Stimulated activated CD4-positive, alpha-beta T cell treated with anti-CD3 and anti-CD28 coated beads, Interleukin-12 subunit alpha, Interleukin-12 subunit beta, amount 100 ng/mL, for 24 hours (primary cell): Measurements from ENCODE around the gene MED29.

Experiments
- DNase-seq, 2 experiments: peaks; one replicate each; pipeline ENCODE4 v3.0.0-alpha.2; 2020; ENCODE audit warnings: low read depth in 2 of 2

The MED29 gene

DNA sequence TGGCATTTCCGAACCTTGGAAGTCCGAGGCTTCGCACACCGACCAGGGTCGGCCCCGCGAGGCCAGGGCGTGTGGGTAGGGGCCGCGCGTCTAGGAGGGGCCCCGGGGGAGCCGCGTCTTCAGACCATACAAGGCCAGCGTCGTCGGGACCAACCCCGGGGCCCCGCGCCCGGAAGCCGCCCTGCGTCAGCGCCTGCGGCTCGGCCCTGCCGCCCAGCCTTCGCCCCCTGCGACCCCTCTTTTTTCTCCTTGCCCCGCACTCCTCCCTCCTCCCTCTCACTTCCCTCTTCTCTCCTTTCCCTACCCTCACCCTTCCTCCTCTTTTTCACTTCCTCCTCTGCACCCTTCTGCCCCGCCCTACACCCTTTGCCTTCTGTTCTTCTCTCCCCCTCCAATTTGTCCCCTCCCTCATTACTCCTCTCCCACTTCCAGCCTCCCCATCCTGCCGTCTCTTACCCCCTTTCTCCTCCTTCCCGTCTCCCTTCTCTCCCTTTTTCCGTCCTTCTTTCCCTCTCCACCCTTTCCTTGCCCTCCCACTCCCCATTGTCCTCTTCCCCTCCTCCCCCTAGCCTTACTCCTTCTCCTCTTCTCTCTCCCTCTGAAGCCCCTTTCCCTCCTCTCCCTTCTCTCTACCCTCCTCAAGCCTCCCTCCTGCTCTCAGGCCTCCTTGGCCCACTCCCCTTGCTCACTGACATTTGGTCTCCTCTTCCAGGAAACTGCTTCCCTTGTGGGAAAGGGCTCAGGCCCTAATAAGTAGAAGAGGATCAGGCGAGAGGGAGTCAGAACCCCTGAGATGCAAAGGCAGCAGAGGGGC is 19.0 kb downstream of the MED29 start:
- peak in 1 of 2 experiments; percentile 51 for DNase-seq

DNA sequence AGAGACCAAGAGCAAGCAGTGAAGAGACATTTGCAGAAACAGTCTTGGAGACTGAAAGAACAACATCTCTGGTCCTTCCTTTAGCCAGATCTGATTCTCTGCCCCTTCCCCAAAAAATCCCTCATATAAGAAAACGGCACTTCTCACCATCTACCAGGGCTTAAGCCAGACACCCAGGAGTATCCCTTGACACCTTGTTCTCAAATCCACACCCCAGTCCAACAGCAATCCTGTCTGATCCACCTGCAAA is 19.6 kb downstream of the MED29 start:
- no peak for DNase-seq

DNA sequence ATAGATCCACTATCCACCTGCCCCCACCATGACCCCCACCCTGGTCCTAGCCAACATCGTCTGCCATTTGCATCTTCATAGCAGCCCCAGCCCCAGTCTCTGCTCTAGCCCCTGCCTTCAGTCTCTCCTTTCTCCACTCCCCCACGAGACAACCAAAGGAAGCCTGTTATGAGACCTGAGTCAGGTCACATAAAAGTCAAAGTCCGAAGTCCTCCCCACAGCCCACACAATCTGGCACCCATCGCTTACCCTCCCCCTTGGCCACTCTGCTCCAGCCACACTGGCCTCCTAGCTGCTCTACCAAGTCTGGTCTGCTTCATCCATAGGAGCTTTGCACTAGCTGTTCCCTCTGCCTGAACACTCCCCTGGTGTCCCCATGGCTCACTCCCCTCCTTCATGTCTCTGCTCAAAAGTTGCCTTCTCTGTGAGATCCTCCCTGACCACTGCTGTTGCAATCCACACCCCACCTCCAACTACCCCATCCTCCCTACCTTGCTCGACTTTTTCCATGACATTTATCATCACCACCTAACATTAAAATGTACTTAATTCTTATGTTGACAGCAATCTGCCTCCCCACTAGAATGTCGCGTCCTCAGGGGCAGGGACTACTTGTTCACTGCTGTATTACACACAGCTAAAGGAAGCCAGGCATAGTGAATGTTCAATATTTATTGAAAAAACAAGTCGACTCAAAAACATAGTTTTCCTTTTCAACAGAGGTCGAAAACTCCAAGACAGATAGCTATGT is 20.1 kb downstream of the MED29 start:
- DNase-seq = no peak

DNA sequence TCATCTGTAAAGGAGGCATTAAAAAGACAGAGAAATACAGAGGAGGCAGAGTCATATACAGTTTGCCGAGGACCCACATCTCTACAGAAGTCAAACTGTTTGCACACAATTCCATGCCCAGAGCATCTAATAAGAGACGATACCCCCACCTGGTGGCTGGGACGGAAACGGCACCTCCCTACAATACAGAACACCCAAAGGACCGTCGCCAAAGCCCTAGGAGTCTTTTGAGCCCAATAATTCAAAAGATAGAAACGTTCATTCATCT is 20.6 kb downstream of the MED29 start:
- peak; percentile 81 to 93 for DNase-seq

DNA sequence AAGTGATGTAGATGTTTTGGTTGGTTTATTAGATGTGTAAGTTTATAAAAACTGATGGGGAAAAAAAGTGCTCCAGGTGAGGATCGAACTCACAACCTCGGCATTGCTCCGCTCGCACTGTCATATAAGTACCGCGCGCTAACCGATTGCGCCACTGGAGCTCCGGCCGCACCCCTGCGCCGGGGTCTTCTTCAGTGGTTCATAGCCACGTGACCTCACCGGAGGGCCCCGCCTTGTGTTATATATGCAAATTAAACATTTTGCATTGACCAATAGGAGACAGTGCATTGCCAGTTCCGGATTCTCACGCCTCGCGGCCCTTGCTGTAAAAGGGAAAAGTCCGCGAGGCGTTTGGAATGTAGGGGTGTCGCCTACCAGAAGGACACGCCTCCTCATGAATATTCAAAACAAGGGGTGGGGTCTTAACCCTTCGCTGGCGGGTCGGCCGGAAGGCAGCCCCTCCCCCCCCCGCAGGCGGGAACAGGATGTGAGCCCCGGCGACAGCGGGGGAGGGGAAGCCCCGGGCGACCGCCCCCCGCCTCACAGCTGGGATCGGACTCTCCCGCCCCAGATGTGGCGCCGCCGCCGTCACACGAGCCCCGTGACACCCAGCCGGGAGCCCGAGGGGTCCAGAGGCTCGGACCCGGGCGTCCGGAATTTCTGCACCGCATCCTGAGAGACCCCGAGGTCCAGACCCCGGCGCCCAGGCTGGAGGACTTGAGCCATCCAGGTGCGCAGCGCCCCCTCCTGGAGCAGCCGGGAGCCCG is 21.1 kb downstream of the MED29 start, which contains the start of gene PLEKHG2:
Gene PLEKHG2 (plus strand): TSS at position 570 of the 767 bp plus-strand sequence. CDS start 1,418 bp downstream, outside the sequence.
- DNase-seq = peak; percentile 96 to 98

DNA sequence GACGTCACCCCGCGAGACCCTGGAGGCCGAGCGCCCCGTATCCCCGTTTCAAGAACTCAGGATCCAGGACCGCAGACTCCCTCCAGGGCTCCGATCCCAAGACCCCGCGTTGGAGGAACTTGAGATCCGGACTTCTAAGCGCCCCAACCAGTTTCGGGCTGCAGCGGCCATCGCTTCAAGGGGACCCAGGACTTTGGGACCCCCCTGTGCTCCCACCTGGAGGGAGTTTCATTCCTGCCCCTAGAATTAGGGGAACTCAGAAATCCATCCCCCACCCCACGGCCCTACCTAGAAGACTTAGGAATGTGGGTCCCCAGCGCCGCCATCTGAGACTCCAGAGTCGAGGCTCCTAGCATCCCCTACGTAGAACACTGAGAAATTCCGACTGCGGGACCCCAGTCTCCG is 21.7 kb downstream of the MED29 start:
- no peak for DNase-seq

DNA sequence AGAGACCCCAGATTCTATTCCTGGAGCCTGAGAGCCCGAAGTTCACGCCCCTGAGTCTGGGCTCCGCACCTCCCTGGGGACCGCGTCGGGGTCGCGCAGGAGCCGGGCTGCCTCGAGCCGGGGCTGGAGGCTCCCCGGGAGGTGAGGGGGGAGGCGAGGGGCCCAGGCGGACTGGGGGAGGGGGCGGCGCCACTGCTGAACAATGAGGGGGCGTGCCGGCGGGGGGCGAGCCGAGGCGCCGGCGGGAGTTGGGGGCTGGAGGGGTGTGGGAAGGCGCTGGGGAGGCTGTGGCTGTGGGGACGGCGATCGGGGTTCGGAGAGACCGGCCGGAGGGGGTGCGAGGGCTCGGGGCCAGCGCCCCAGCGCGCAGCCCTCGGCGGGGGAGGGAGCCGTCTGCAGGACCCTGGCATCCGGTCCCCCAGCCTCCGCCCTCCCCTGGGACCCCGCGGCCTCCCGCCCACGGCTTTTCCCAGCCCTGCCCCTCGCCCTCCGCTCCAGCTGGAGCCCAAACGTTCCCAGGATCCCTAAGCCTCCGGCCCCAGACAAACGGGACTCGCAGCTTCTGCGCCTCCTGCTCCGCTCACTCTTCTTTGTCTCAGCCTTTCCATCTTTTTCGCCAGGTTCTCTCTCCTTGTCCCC is 22.2 kb downstream of the MED29 start:
- DNase-seq = no peak

DNA sequence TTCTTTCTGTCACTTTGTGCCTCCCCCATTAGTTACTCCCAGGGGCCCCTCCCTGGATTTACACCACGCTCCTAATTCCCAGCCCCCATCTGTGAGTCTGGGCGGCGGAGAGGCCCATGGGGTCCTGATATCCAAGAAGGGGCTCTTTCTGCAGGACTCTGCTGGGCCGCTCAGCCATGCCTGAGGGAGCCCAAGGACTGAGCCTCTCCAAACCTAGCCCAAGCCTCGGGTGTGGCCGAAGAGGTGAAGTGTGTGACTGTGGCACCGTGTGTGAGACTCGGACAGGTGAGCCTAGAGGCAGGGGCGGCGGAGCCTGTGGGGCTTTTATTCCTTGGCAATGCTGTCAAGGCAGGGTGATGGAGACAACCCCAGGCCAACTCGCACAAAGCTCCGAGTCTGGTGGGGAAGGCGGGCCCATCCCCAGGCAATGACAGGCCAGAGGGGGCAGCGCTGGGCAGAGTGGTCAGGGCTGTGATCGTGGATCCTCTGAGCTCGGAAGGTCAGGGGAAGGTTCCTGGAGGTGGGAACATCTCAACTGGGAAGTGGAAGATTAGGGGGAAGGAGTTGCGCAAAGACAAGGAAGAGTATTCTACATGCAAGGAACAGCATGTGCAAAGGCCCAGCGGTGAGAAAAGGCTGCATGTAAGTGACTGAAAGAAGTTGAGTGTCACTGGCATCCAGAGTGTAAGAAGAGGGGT is 22.9 kb downstream of the MED29 start:
- no peak for DNase-seq

DNA sequence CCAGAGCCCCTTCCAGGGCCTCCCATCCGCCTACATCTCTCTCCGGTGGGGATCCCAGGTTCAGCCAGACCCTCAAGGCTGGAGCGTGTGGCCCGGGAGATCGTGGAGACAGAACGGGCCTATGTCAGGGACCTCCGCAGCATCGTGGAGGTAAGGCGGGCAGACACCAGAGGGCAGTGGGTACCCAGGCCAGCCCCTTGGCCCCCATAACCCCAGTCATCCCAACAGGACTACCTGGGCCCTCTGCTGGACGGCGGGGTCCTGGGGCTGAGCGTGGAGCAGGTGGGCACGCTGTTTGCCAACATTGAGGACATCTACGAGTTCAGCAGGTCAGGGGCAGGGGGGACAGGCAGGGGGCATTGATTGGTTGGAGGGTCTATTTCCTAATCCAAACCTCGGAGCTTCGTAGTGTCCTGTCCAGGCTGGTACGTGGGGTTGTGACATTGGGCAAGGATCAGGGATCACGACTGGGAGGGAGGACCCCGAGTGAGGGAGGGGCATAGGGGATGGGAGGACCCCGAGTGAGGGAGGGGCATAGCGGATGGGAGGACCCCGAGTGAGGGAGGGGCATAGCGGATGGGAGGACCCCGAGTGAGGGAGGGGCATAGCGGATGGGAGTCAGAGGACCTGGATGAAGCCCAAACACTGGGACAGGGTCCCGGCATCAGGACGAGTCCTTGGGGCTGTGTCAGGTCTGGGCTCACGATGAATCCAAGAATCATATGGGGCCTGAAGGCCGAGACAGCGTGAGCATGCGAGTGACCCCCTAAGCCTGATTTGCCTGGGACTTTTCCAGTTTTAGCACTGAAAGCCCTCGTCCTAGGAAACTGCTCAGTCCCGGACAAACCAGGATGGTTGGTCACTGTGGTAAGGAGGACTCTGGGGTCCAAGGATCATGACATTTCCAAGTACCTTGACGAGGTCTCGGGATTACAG is 24.2 kb downstream of the MED29 start:
- no peak for DNase-seq

DNA sequence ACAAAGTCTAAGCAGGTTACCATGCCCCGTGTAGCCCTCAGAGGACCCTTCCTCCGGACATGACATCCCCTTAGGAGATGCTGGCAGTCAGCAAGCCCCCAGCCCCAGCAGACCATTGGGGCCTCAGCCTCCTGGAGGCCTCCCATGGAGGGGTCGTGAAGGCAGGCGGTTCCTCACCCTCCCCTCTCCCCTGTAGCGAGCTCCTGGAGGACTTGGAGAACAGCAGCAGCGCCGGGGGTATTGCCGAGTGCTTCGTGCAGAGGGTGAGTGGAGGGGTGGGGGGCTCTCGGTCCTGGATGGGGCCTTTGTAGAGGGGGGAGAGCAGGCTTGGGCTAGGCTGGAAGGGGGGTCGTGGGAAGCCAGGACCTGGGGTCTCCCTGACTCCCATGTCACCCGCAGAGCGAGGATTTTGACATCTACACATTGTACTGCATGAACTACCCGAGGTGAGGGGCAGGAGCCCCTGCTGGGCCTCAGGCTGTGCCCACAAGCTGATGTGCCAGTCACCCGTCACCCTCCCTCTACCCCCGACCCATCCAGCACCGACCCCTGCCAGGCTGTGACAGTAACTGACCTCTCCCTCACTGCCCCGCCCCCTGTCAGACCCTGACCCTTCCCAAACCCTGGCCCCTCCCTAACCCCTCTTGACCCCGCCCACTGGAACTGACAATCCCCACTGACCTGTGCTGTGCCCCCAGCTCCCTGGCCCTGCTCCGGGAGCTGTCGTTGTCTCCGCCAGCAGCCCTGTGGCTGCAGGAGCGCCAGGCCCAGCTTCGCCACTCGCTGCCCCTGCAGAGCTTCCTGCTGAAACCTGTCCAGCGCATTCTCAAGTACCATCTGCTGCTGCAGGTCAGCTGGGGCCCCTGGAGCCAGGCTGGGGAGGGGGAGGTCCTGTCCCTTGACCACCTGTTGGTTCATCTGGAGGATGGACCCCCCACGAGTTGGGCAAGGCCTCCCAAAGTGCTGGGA is 25.3 kb downstream of the MED29 start:
- DNase-seq = no peak

DNA sequence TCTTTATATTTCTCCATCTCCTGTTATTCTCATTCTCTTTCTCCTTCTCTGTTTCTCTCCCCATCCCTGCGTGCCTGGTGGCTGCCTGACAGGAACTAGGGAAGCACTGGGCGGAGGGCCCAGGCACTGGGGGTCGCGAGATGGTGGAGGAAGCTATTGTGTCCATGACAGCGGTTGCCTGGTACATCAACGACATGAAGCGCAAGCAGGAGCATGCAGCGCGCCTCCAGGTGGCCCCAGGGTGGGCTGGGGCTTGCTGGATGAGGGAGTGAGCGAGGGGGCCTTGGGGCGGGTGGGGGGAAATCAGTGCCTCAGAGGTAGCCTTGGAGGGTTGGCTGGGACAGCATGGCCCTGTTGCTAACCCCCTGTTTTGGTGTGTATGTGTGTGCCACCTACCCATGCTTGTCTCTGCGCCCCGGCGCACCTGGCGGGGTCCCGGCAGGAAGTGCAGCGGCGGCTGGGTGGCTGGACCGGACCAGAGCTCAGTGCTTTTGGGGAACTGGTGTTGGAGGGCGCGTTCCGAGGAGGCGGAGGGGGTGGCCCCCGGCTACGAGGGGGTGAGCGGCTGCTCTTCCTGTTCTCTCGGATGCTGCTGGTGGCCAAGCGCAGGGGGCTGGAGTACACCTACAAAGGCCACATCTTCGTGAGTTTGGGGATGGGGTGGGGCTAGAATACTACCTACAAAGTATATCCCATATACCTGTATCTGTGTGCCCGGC is 26.4 kb downstream of the MED29 start:
- no peak for DNase-seq

DNA sequence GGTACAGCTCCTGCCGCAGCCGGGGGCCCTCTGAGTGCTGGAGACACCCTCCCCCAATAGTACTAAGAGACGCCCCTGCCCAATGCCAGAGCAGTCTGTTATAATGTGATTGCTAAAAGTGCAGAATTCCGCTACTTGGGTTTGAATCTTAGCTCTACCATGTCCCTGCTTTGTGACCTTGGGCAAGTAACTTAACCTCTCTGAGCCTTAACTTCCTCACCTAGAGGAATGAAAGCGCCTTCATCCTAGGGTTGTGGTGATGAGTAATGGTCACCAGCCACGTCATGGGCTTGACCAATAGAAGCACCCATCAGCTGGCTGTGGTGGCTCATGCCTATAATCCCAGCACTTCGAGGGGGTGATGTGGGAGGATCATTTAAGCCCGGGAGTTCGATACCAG is 27.8 kb downstream of the MED29 start:
- no peak for DNase-seq

DNA sequence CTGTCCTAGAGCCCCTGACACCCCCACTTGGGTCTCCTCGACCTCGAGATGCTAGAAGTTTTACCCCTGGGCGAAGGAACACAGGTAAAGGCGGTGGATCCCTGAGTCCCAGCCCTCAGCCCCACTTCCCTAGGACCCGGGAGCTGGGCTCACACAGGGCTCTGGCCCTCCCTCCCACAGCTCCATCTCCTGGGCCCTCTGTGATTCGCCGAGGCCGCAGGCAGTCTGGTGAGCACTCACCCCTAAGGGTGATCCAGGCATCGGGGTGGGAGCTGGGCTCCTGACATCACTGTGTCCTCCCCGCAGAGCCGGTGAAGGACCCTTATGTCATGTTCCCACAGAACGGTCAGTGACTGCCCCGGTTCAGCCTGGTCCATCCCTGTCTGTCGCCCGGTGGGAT is 29.6 kb downstream of the MED29 start:
- DNase-seq = no peak

DNA sequence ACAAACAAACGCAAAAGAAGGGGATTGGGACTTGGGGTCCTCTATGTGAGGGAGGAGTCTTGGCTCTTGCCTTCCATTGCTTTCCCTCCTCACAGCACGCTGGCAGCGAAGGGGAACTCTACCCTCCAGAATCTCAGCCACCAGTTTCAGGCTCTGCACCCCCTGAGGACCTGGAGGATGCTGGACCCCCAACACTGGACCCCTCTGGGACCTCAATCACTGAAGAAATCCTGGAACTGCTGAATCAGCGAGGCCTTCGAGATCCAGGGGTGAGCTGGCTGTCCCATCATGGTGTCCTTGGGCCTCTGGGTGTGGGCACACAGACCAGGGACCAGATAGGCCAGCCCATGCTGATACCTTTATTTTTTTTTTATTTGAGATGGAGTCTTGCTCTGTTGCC is 30.8 kb downstream of the MED29 start:
- no peak for DNase-seq

DNA sequence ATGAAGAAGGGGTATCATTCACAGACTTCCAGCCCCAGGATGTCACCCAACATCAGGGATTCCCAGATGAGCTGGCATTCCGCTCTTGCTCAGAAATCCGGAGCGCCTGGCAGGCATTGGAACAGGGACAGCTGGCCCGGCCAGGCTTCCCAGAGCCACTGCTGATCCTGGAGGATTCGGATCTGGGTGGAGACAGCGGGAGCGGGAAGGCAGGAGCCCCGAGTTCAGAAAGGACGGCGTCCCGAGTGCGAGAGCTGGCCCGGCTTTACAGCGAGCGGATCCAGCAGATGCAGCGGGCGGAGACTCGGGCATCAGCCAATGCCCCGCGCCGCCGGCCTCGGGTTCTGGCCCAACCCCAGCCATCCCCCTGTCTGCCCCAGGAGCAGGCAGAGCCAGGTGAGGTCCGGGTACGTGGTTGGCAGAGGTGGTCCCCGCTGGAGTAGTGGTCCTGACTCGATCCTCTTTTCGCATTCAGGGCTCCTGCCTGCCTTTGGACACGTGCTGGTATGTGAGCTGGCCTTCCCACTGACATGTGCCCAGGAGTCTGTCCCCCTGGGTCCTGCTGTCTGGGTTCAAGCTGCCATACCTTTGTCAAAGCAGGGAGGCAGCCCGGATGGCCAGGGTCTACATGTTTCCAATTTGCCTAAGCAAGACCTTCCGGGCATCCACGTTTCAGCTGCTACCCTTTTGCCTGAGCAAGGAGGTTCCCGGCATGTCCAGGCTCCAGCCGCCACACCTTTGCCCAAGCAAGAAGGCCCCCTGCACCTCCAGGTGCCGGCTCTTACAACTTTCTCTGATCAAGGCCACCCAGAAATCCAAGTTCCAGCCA is 32.3 kb downstream of the MED29 start:
- DNase-seq = no peak

DNA sequence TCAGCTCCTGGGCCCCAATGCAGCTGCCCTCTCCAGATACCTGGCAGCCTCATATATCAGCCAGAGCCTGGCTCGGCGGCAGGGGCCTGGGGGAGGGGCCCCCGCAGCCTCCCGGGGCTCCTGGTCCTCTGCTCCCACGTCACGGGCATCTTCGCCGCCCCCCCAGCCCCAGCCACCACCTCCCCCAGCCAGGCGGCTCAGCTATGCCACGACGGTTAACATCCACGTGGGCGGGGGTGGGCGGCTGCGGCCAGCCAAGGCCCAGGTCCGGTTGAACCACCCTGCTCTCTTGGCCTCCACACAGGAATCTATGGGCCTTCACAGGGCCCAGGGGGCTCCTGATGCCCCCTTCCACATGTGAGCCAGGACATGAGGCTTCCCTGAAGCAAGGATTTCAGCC is 33.8 kb downstream of the MED29 start:
- DNase-seq = no peak

DNA sequence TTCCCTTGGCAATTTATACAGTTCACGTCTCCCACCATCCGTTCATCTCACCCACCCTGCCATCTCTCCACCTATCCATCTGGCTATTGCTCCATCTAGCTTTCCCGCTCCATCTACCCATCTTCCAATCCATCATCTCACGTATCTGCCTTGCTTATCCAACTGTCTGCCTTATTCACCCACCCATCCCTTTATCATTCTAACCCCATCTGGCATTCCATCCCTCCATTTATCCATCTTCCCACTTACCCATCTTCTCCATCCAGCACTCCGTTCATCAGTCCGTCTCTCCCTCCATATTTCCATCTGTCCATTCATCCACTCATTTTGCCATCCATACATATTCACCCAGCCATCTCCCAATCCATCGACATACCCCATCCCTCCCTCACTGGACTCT is 34.6 kb downstream of the MED29 start:
- no peak for DNase-seq

DNA sequence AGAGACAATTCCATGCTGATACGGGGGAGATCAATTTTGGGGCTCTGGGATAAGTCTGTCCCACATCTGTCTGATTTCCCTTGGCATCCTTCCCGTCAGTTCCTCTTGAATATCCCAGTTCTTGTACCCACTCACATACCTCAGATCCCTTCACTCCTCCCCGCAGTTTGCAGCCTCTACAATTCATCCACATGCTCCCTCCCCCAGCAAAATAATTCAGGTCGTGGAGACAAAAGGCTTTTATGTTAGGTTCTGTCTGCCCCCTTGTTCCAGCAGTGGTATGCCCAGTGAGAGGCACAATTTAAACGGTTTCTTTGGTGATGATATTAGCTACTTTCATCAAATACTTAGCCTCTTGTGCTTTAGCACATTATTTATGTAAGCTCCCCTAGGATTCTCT is 35.0 kb downstream of the MED29 start:
- no peak for DNase-seq
